ENCODE measurements around the gene CLK3.
"Not testable (repeated sequence)": the region's sequence is repeated elsewhere in the genome, so short reads cannot be mapped to it uniquely, and the experiment has no call there.

Gene CLK3

DNA sequence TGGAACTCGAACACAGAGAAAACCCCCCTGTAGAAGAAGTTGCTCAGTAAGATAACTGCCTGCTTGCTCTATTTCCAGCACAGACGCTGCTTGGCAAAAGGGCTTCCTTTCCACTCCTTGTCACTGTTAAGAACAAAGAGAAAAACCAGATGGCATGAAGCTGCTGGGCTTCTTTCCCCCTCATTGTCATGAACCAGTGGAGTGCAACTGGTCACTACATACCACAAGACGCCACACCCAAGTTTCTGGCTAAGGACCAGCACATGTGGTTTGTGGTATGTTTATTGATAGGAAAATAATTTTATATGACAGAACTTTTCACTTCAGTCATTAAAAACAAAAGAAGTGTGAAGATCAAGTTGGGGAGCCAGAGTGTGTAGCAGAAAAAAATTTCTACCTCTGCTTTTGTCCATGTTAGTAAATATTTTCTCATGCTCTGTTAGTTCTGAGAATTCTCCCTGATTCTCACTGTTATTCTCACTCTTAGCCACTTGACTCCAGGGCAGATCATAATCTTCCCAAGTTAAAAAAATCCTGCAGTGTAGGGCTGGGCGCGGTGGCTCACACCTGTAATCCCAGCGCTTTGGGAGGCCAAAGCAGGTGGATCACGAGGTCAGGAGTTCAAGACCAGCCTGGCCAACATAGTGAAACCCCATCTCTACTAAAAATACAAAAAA lies 37.9 kb downstream of the CLK3 start:
- DNase-seq, result no peak
- H3K27me3 ChIP-seq (replicated peaks; ENCODE audit: control insufficient read depth, insufficient read depth, low read length, poor library complexity, severe bottlenecking), result no peaks in the 10 kb centered on the region
- H3K4me1 ChIP-seq (ENCODE audit: control insufficient read depth, insufficient read depth, low read length, poor library complexity, severe bottlenecking), result no peaks in the 10 kb centered on the region
- H3K27ac ChIP-seq (ENCODE audit: insufficient read depth, low read length, poor library complexity, severe bottlenecking), result no peak overlapping the region
- no peaks in the 10 kb centered on the region for H3K9me3 ChIP-seq (ENCODE audit: control insufficient read depth, low read length)
- no peak overlapping the region for H3K4me3 ChIP-seq (ENCODE audit: insufficient read depth, low read depth, low read length, poor library complexity, severe bottlenecking)
- H3K36me3 ChIP-seq (ENCODE audit: control insufficient read depth, insufficient read depth, low read length), result peaks cover 12% of the 10 kb centered on the region

DNA sequence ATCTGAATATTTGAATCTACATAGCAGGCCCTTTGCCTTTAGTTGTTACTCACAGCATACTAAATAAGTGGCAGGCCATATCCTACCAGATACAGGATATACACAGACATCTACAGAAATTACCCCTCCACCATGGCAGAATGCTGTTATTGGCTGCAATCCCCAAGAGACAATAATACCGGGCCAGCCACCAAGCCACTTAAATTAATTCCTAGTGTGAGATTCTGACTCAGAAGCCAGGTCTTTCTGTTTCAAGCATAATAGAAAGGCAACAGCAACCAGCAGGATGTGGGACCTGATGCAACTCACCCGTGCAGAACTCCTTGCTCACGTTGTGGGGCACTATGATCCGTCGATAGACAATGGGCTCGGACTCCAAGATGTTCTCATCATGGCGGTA lies 39.8 kb downstream of the CLK3 start:
- Histone ChIP-seq H3K36me3 (ENCODE audit: control insufficient read depth, insufficient read depth, low read length) (peaks cover 12% of the 10 kb centered on the region), H3K9me3 (ENCODE audit: control insufficient read depth, low read length) (no peaks in the 10 kb centered on the region), H3K4me1 (ENCODE audit: control insufficient read depth, insufficient read depth, low read length, poor library complexity, severe bottlenecking) (no peaks in the 10 kb centered on the region), H3K27me3 (replicated peaks; ENCODE audit: control insufficient read depth, insufficient read depth, low read length, poor library complexity, severe bottlenecking) (no peaks in the 10 kb centered on the region), H3K4me3 (ENCODE audit: insufficient read depth, low read depth, low read length, poor library complexity, severe bottlenecking) (no peak overlapping the region), H3K27ac (ENCODE audit: insufficient read depth, low read length, poor library complexity, severe bottlenecking) (no peak overlapping the region)
- DNase-seq, result no peak

DNA sequence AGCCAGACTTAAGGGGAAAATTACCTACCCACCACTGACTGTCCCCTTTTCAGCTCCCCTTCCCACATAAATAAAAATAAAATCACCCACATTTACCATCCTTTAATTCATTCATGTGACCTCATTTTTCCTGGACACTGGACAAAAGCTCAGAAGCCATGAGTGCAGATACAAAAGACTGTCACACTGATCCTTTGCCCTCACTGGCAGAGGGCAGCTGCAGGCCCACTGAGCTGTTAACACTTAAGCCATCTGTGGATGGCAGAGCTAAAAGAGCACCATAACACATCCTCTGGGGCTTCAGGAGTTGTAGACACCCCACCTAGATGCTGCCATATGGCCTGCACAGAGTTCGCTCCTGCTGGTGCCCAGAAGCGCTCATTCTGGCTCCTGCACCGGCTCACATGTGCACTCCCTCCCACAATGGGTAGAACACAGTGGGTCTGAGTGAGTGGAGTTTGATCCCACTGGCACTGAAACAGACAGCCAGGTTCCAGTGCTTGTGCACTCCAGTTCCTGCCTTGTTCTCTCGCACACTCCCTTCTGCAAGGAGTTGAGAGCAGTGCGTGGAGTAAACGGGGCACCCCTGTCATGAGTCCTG lies 41.4 kb downstream of the CLK3 start:
- Histone ChIP-seq H3K27ac (ENCODE audit: insufficient read depth, low read length, poor library complexity, severe bottlenecking) (no peak overlapping the region), H3K4me1 (ENCODE audit: control insufficient read depth, insufficient read depth, low read length, poor library complexity, severe bottlenecking) (no peaks in the 10 kb centered on the region)

DNA sequence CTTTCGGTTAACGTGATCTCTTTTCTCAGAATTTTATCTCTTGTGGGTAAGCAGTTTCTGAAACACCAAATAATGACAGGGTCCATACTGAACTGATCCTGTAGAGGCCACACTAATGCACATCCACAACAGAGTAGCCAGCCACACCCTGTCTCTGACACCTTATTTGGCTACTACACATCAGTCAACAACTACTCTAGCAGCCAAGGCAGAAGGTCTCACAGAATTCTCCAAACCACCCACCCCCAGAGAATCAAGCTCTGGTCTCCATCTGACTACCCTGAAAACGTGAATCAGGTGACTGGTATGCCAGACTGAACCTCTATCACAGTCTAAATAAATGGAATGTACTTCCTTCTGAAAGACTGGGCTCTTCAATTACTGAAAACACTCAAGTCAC lies 42.2 kb downstream of the CLK3 start:
- Histone ChIP-seq H3K4me3 (ENCODE audit: insufficient read depth, low read depth, low read length, poor library complexity, severe bottlenecking) (no peak overlapping the region), H3K4me1 (ENCODE audit: control insufficient read depth, insufficient read depth, low read length, poor library complexity, severe bottlenecking) (no peaks in the 10 kb centered on the region), H3K9me3 (ENCODE audit: control insufficient read depth, low read length) (no peaks in the 10 kb centered on the region), H3K27me3 (replicated peaks; ENCODE audit: control insufficient read depth, insufficient read depth, low read length, poor library complexity, severe bottlenecking) (no peaks in the 10 kb centered on the region), H3K27ac (ENCODE audit: insufficient read depth, low read length, poor library complexity, severe bottlenecking) (no peak overlapping the region), H3K36me3 (ENCODE audit: control insufficient read depth, insufficient read depth, low read length) (peaks cover 12% of the 10 kb centered on the region)
- no peak for DNase-seq

More for the DNA sequence above, 41.4 kb downstream of the CLK3 start:
- Histone ChIP-seq H3K27me3 (replicated peaks; ENCODE audit: control insufficient read depth, insufficient read depth, low read length, poor library complexity, severe bottlenecking) (no peaks in the 10 kb centered on the region), H3K9me3 (ENCODE audit: control insufficient read depth, low read length) (no peaks in the 10 kb centered on the region), H3K4me3 (ENCODE audit: insufficient read depth, low read depth, low read length, poor library complexity, severe bottlenecking) (no peak overlapping the region), H3K36me3 (ENCODE audit: control insufficient read depth, insufficient read depth, low read length) (peaks cover 12% of the 10 kb centered on the region)
- no peak for DNase-seq

DNA sequence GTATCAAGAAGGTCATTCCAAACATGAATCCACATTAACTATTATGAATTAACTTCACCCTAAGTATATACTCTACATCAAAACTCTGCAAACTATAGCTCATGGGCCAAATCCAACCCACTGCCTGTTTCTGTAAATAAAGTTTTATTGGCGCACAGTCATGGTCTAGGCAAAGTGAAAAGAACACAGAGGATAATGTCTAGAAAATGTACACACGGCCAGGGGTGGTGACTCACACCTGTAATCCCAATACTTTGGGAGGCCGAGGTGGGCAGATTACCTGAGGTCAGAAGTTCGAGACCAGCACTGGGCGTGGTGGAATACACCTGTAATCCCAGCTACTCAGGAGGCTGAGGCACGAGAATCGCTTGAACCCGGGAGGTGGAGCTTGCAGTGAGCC lies 45.6 kb downstream of the CLK3 start:
- DNase-seq; H3K4me1 ChIP-seq (ENCODE audit: control insufficient read depth, insufficient read depth, low read length, poor library complexity, severe bottlenecking): not testable (repeated sequence)

DNA sequence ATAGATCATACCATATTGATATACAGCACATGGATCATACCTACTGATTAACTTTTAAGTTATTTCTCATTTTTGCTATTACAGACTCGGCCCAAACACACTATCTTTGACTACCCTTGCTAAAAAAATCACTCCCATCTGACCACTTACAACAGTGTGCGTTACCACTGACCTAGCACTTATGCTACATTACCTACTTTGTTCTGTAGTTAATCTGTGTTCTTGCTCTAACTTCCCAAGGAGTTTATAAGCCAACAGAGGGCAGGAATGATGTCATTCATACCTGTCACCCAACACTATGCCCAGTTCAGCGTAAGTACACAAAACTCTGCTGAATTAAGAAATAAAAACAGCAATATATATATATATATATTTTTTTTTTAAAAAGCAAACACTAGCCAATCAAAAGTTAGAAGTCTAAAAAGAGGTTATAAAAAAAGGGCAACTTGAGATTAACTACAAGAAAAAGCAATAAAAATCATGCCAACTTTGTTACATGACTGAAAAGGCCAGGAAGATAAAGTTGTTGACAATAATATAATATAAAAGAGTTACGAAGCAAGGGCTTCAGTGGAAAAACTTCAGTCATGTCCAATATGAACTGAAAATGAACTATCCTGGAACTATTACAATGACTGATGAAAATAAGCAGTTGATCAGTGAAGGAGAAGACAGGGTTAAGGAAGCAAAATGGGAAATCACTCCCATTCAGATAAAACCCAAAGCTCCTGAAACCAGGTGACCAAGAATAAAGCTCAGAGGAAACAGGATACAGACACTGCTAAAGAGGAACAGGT lies 46.6 kb downstream of the CLK3 start:
- Histone ChIP-seq H3K36me3 (ENCODE audit: control insufficient read depth, insufficient read depth, low read length) (no peaks in the 10 kb centered on the region), H3K4me1 (ENCODE audit: control insufficient read depth, insufficient read depth, low read length, poor library complexity, severe bottlenecking) (no peaks in the 10 kb centered on the region), H3K4me3 (ENCODE audit: insufficient read depth, low read depth, low read length, poor library complexity, severe bottlenecking) (no peak overlapping the region), H3K27ac (ENCODE audit: insufficient read depth, low read length, poor library complexity, severe bottlenecking) (no peak overlapping the region), H3K27me3 (replicated peaks; ENCODE audit: control insufficient read depth, insufficient read depth, low read length, poor library complexity, severe bottlenecking) (no peaks in the 10 kb centered on the region), H3K9me3 (ENCODE audit: control insufficient read depth, low read length) (no peaks in the 10 kb centered on the region)
- no peak for DNase-seq

More for the DNA sequence above, 45.6 kb downstream of the CLK3 start:
- H3K27me3 ChIP-seq (replicated peaks; ENCODE audit: control insufficient read depth, insufficient read depth, low read length, poor library complexity, severe bottlenecking); H3K27ac ChIP-seq (ENCODE audit: insufficient read depth, low read length, poor library complexity, severe bottlenecking); H3K36me3 ChIP-seq (ENCODE audit: control insufficient read depth, insufficient read depth, low read length); H3K4me3 ChIP-seq (ENCODE audit: insufficient read depth, low read depth, low read length, poor library complexity, severe bottlenecking); H3K9me3 ChIP-seq (ENCODE audit: control insufficient read depth, low read length): not testable (repeated sequence)

DNA sequence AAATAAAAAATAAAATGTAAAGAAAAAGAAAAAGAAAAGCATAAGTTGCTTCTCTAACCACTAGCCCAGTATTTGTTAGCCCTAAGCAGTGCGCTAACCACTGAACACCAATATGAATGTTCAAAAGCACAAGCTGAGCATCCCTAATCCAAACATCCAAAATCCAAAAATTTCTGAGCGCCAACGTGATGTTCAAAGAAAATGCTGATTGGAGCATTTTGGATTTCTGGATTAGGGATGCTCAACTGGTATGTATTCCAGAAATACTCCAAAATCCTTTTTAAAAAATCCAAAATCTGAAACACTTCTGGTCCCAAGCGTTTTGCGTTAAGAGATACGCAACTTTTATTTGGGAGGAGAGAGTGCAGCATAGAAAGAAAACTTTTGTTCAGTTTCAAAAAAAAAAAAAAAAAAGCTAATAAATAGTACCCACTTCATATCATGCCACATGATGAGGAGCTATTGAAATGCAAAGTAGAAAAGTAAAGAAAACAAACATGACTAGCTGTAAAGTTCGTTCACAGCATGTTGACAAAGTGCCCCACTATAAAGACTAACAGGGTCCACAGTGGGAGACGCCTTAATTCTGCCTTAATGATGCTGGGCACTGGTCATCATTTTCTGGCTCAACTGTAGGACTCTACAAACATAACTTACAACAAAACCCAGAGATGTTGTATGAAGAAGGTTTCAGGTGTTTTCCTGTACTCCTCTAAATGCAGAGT lies 47.8 kb downstream of the CLK3 start:
- no peaks in the 10 kb centered on the region for H3K9me3 ChIP-seq (ENCODE audit: control insufficient read depth, low read length)
- H3K27me3 ChIP-seq (replicated peaks; ENCODE audit: control insufficient read depth, insufficient read depth, low read length, poor library complexity, severe bottlenecking), result no peaks in the 10 kb centered on the region
- no peak for DNase-seq
- H3K4me1 ChIP-seq (ENCODE audit: control insufficient read depth, insufficient read depth, low read length, poor library complexity, severe bottlenecking), result no peaks in the 10 kb centered on the region
- no peak overlapping the region for H3K27ac ChIP-seq (ENCODE audit: insufficient read depth, low read length, poor library complexity, severe bottlenecking)
- no peak overlapping the region for H3K4me3 ChIP-seq (ENCODE audit: insufficient read depth, low read depth, low read length, poor library complexity, severe bottlenecking)
- H3K36me3 ChIP-seq (ENCODE audit: control insufficient read depth, insufficient read depth, low read length), result no peaks in the 10 kb centered on the region

DNA sequence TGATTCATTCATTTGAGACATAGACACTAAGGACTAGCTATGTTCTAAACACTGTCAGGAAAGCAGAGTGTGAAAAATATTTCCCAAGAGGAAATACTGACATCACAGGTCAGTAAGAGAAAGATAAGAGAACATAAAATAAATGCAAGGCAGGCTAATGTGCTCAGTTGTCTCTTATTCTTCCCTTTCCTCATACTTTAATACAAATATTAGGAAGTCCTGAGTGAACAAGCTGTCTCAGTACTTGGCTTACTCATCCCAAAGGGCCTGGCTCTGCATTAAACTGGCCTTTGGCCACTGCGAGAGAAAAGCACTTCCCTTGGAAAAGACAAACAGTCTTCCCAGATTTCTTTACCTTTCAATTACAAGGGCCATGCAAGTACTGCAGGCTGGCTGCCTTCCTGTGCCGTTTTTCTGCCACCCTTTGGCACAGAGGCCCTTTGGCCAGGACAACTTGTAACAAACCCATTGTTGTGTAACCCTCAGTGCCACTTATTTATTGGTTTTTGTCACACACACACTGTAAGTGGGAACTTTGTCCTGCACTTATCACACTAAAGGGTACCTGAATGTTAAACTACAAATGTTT lies 48.5 kb downstream of the CLK3 start:
- no peak overlapping the region for H3K4me3 ChIP-seq (ENCODE audit: insufficient read depth, low read depth, low read length, poor library complexity, severe bottlenecking)
- no peak overlapping the region for H3K27ac ChIP-seq (ENCODE audit: insufficient read depth, low read length, poor library complexity, severe bottlenecking)
- no peaks in the 10 kb centered on the region for H3K9me3 ChIP-seq (ENCODE audit: control insufficient read depth, low read length)
- no peaks in the 10 kb centered on the region for H3K27me3 ChIP-seq (replicated peaks; ENCODE audit: control insufficient read depth, insufficient read depth, low read length, poor library complexity, severe bottlenecking)
- H3K36me3 ChIP-seq (ENCODE audit: control insufficient read depth, insufficient read depth, low read length), result no peaks in the 10 kb centered on the region
- DNase-seq, result no peak
- H3K4me1 ChIP-seq (ENCODE audit: control insufficient read depth, insufficient read depth, low read length, poor library complexity, severe bottlenecking), result no peaks in the 10 kb centered on the region

DNA sequence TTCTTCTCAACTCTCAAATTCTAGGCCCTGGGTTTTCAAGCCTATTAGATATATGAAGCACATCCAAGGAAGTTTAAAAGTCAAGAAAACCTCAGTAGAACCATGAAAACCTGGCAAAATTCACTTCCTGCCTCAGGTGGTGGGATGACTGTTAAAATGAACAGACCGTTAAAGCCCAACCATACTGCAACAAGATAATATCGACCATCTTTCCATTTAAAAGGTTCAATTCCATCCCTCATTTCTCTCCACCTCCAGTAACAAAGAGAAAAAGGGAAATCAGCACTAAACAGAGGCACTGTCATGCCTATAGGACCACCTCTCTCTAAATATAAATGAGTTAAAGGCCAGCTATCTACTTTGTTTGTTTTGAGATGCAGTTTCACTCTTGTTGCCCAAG lies 49.0 kb downstream of the CLK3 start:
- H3K4me1 ChIP-seq (ENCODE audit: control insufficient read depth, insufficient read depth, low read length, poor library complexity, severe bottlenecking), result no peaks in the 10 kb centered on the region
- H3K4me3 ChIP-seq (ENCODE audit: insufficient read depth, low read depth, low read length, poor library complexity, severe bottlenecking), result no peak overlapping the region
- no peaks in the 10 kb centered on the region for H3K36me3 ChIP-seq (ENCODE audit: control insufficient read depth, insufficient read depth, low read length)
- no peaks in the 10 kb centered on the region for H3K9me3 ChIP-seq (ENCODE audit: control insufficient read depth, low read length)
- H3K27me3 ChIP-seq (replicated peaks; ENCODE audit: control insufficient read depth, insufficient read depth, low read length, poor library complexity, severe bottlenecking), result no peaks in the 10 kb centered on the region
- DNase-seq, result no peak
- no peak overlapping the region for H3K27ac ChIP-seq (ENCODE audit: insufficient read depth, low read length, poor library complexity, severe bottlenecking)
